D721Med (cell line): Measurements from ENCODE around the gene SGCD.

ENCODE experiments used
- DNase-seq: peaks from one replicate; pipeline ENCODE4 v3.0.0; 2011; ENCODE audit warnings: low spot score; ENCODE audit not compliant: insufficient read length
- FAIRE-seq: peaks from 2 replicates; lab custom pipeline; 2011; peaks lifted over from hg19 to GRCh38; lab: Jason Lieb, UNC
- CTCF ChIP-seq: IDR thresholded peaks from 2 replicates; pipeline ENCODE4 v1.5.1; 2012; ENCODE audit warnings: mild to moderate bottlenecking, control low read depth; ENCODE audit not compliant: insufficient read depth; ENCODE audit errors: missing control alignments

The SGCD gene

GRCh38 chr5:156800929-156801328, 474.0 kb downstream of the SGCD start:
- DNase-seq (no peak), FAIRE-seq (no peak)
- TF ChIP-seq CTCF = peak; percentile 25

GRCh38 chr5:156802501-156802900, 475.5 kb downstream of the SGCD start:
- FAIRE-seq = no peak
- no peak for TF ChIP-seq CTCF
- no peak for DNase-seq

GRCh38 chr5:156803404-156803803, 476.4 kb downstream of the SGCD start:
- no peak for TF ChIP-seq CTCF
- no peak for FAIRE-seq
- no peak for DNase-seq

- DNase-seq (no peak), FAIRE-seq (no peak)
- TF ChIP-seq CTCF = no peak
These were observed 486.0 kb downstream of the SGCD start for GRCh38 chr5:156812959-156813358.

- FAIRE-seq (peak; percentile 86), DNase-seq (no peak)
- TF ChIP-seq CTCF = peak; percentile 50
These were observed 489.1 kb downstream of the SGCD start for GRCh38 chr5:156815988-156816599.
